K562 (cell line): ENCODE measurements around the gene CSTB. TPM values are rescaled to one million over a fixed set of nuclear protein-coding genes. Genes with fewer than 3 reads are reported as not detected.

Source experiments
- MTA1 ChIP-seq: fragments of 450-650 bp; IDR thresholded peaks from 2 replicates; pipeline ENCODE4 v1.6.1; 2017; ENCODE audit warnings: borderline replicate concordance
- PRPF4 ChIP-seq: fragments of 200-400 bp; formaldehyde crosslinking; IDR thresholded peaks from one replicate; pipeline ENCODE4 v1.6.1; 2017; ENCODE audit warnings: low read length, low read depth, mild to moderate bottlenecking; ENCODE audit not compliant: insufficient read depth, poor library complexity, severe bottlenecking
- RBM17 ChIP-seq: fragments of 200-400 bp; formaldehyde crosslinking; IDR thresholded peaks from 2 replicates; pipeline ENCODE4 v1.6.1; 2017; ENCODE audit warnings: low read depth, mild to moderate bottlenecking, low read length, borderline replicate concordance
- THAP7 ChIP-seq: fragments of 250-450 bp; sonication (Bioruptor Pico); IDR thresholded peaks from 2 replicates; pipeline ENCODE4 v1.5.0; 2021
- ZFP30 ChIP-seq: fragments of 250-450 bp; sonication (Bioruptor Pico); IDR thresholded peaks from 2 replicates; pipeline ENCODE4 v1.8.0; 2022; ENCODE audit warnings: moderate library complexity, mild to moderate bottlenecking, inconsistent platforms, borderline replicate concordance
- ZNF780A ChIP-seq: fragments of 250-450 bp; sonication (Bioruptor Pico); IDR thresholded peaks from 2 replicates; pipeline ENCODE4 v1.5.0; 2021; ENCODE audit warnings: mild to moderate bottlenecking
- polyA plus RNA-seq, 8 experiments: library from polyadenylated mRNA; depleted of rRNA in 4 of 8; stranded (reverse) in 5 of 8; unstranded in 3 of 8; fragments of >200 nt; fragmentation: Nextera tagmentation in 2 of 8; fragmentation: Illumina TruSeq in 1 of 8; extraction: Ambion mirVana in 2 of 8; extraction: Trizol in 1 of 8; gene quantifications; 2 replicates each; pipeline versions ENCODE4 v1.2.1 to v1.2.3, GENCODE V29; 2011 to 2014; ENCODE audit warnings: inconsistent platforms in 1 of 8, missing spikeins in 1 of 8
- total RNA-seq, 7 experiments: library from RNA; depleted of rRNA in 6 of 7; stranded (reverse); fragments of >200 nt in 6 of 7; fragmentation: Illumina TruSeq in 2 of 7; extraction: Trizol in 2 of 7; gene quantifications; 2 replicates each; pipeline versions ENCODE4 v1.2.1 to v1.2.3, GENCODE V29; 2011 to 2021; ENCODE audit warnings: low replicate concordance in 1 of 7
- TF ChIP-seq, protein P1 (sequence below): fragments of 250-450 bp; sonication (Bioruptor Pico); IDR thresholded peaks from 2 replicates; pipeline ENCODE4 v1.8.0; 2022; ENCODE audit warnings: inconsistent platforms, mild to moderate bottlenecking, moderate library complexity, borderline replicate concordance

Gene CSTB
- total and polyA plus RNA-seq, 9 of the 15 experiments (the other 6 are each of a cell fraction or from before 2014, with no cell fraction given) = 12.4 to 65.0 (median 31.7) TPM

- TF ChIP-seq PRPF4 = no peak
- TF ChIP-seq ZFP30 (CRISPR knock-in tag) = no peak
- TF ChIP-seq THAP7 (CRISPR knock-in tag) = no peak
- TF ChIP-seq RBM17 = no peak
- TF ChIP-seq ZNF780A (CRISPR knock-in tag) = no peak
- TF ChIP-seq MTA1 = no peak
- TF ChIP-seq, protein P1, sequence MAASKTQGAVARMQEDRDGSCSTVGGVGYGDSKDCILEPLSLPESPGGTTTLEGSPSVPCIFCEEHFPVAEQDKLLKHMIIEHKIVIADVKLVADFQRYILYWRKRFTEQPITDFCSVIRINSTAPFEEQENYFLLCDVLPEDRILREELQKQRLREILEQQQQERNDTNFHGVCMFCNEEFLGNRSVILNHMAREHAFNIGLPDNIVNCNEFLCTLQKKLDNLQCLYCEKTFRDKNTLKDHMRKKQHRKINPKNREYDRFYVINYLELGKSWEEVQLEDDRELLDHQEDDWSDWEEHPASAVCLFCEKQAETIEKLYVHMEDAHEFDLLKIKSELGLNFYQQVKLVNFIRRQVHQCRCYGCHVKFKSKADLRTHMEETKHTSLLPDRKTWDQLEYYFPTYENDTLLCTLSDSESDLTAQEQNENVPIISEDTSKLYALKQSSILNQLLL (CRISPR knock-in tag) = no peak
Observed at GRCh38 chr21:43824333-43825241, 48.5 kb upstream of the CSTB start (continued).
